ENCODE measurements around the gene ZBTB7A.

The ZBTB7A gene

DNA sequence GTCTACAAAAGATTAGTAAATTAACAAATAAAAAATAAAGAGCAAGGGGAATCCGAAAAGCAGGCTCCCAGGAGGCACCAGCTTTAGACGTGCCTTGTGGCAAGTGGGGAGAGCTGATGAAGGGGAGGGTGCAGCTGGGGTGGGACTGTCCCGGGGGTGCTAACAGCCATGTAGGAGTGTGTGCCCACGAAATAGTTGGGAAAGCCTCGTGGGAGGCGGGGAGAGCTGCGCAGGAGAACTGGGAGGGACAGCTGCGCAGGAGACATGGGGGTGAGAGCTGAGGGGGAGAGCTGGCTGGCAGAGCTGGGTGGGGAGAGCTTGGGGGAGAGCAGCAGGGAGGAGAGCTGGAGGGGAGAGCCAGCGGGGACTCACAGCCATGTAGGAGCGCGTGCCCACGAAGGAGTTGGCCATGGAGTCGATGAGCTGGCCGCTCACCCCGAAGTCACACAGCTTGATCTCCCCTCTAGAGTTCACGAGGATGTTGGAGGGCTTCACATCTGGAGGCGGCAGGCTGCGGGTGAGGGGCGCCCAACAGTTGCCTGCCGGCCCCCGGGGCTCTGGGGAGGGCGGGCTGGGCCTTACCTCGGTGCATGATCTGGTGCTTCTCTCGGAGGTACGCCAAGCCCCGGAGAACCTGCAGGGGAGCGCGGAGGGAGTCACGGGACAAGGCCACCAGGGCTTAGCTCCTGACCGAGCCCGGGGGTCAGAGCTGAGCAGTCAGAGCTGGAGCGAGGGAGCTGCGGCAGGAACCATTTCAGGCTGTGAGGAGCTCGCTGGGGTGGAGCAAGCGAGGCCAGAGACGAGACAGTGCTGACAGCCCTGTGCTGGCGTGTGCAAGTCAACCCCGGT is 34.2 kb upstream of the ZBTB7A start:
- Histone ChIP-seq H2BK5ac (ENCODE audit: low read length) (peak overlapping the region; percentile 53), H2AK5ac (ENCODE audit: low read depth, low read length) (no peak overlapping the region), H3K4ac (ENCODE audit: low read length) (no peak overlapping the region), H3K4me1 (ENCODE audit: control insufficient read depth in 2 of 2, insufficient read depth in 1 of 2, low read depth in 1 of 2, low read length in 2 of 2) (no peaks in the 10 kb centered on the region), H2AFZ (ENCODE audit: low read length) (no peak overlapping the region), H2BK12ac (ENCODE audit: low read length) (no peak overlapping the region), H3K9me3 (replicated peaks in 1 of 2; ENCODE audit: control insufficient read depth in 2 of 2, insufficient read depth in 1 of 2, low read depth in 1 of 2, low read length in 2 of 2) (peaks cover 0 to 5% of the 10 kb centered on the region in 2 donors), H3K14ac (ENCODE audit: low read length) (peak overlapping the region; percentile 31), H4K91ac (ENCODE audit: low read depth, low read length, poor library complexity) (no peak overlapping the region), H3K27me3 (ENCODE audit: control insufficient read depth in 3 of 3, insufficient read depth in 3 of 3, low read depth in 1 of 3, low read length in 3 of 3) (no peaks in the 10 kb centered on the region), H3K18ac (ENCODE audit: low read length) (no peak overlapping the region), H3K4me2 (ENCODE audit: insufficient read depth, low read length, poor library complexity, severe bottlenecking) (no peak overlapping the region), H3K9ac (ENCODE audit: low read depth, low read length, poor library complexity) (no peak overlapping the region), H3K79me1 (ENCODE audit: low read depth, low read length) (no peaks in the 10 kb centered on the region), H2BK15ac (ENCODE audit: low read length) (no peak overlapping the region), H3K4me3 (ENCODE audit: low read length in 2 of 2) (no peak overlapping the region), H4K8ac (ENCODE audit: low read depth, low read length) (no peak overlapping the region), H3K23ac (ENCODE audit: low read depth, low read length, poor library complexity) (no peak overlapping the region), H3K27ac (replicated peaks; ENCODE audit: low read length) (no peak overlapping the region), H2BK120ac (ENCODE audit: low read depth, low read length) (no peak overlapping the region), H3K36me3 (replicated peaks in 1 of 2; ENCODE audit: control insufficient read depth in 2 of 2, insufficient read depth in 2 of 2, low read length in 2 of 2) (peaks cover 47 to 93% of the 10 kb centered on the region in 2 donors)
- WGBS, 2 donors (ENCODE audit: extremely low coverage in 2 of 2, insufficient read length in 2 of 2, insufficient replicate concordance in 1 of 2), result no CpG with 5 or more reads among the region's 38 CpGs
- no peak for DNase-seq (ENCODE audit: low spot score)

DNA sequence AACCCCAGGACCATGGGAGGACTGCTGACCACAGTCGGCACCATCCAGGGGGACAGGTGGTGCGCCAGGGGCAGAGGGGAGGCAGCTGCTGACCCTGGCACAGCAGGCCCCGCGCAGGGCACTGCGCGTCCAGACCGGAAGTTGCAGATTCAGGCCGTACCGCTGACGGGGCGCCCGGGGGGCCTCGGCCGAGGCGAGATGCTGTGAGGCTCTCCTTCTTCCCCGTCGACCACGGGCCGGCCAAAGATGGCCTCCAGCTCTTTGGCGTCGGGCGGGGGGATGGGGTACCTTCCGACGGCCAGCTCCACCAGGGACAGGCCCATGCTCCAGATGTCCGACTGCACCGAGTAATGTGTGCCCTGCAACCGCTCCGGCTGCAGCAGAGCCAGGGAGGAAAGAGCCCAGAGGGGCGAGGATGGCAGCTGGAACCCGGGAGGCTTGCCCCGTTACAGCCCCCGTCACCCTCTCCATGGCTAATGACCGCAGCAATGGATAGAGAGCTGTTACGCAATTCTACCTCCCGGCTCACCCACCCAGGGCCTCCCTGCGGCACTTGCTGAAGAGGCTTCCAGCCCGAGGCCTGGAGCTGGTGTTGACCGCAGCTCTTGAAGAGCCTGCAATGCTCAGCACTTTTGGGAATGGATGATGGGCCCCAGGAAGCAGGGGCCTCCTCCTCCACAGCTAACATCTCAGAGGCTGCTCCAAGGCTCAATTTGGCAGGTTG is 32.5 kb upstream of the ZBTB7A start:
- Histone ChIP-seq H3K14ac (ENCODE audit: low read length) (no peak overlapping the region), H4K91ac (ENCODE audit: low read depth, low read length, poor library complexity) (no peak overlapping the region), H3K4me1 (ENCODE audit: control insufficient read depth in 2 of 2, insufficient read depth in 1 of 2, low read depth in 1 of 2, low read length in 2 of 2) (no peaks in the 10 kb centered on the region), H4K8ac (ENCODE audit: low read depth, low read length) (no peak overlapping the region), H2BK15ac (ENCODE audit: low read length) (no peak overlapping the region), H3K79me1 (ENCODE audit: low read depth, low read length) (peaks cover 4% of the 10 kb centered on the region), H3K4me2 (ENCODE audit: insufficient read depth, low read length, poor library complexity, severe bottlenecking) (no peak overlapping the region), H3K4ac (ENCODE audit: low read length) (no peak overlapping the region), H2BK5ac (ENCODE audit: low read length) (no peak overlapping the region), H3K23ac (ENCODE audit: low read depth, low read length, poor library complexity) (no peak overlapping the region), H2AFZ (ENCODE audit: low read length) (no peak overlapping the region), H3K4me3 (ENCODE audit: low read length in 2 of 2) (no peak overlapping the region), H3K27ac (replicated peaks; ENCODE audit: low read length) (no peak overlapping the region), H3K9me3 (replicated peaks in 1 of 2; ENCODE audit: control insufficient read depth in 2 of 2, insufficient read depth in 1 of 2, low read depth in 1 of 2, low read length in 2 of 2) (peaks cover 4 to 11% of the 10 kb centered on the region in 2 donors), H3K9ac (ENCODE audit: low read depth, low read length, poor library complexity) (no peak overlapping the region), H3K36me3 (replicated peaks in 1 of 2; ENCODE audit: control insufficient read depth in 2 of 2, insufficient read depth in 2 of 2, low read length in 2 of 2) (peaks cover 50 to 96% of the 10 kb centered on the region in 2 donors), H2AK5ac (ENCODE audit: low read depth, low read length) (no peak overlapping the region), H2BK120ac (ENCODE audit: low read depth, low read length) (no peak overlapping the region), H3K18ac (ENCODE audit: low read length) (no peak overlapping the region), H3K27me3 (ENCODE audit: control insufficient read depth in 3 of 3, insufficient read depth in 3 of 3, low read depth in 1 of 3, low read length in 3 of 3) (no peaks in the 10 kb centered on the region), H2BK12ac (ENCODE audit: low read length) (no peak overlapping the region)
- no peak for DNase-seq (ENCODE audit: low spot score)
- WGBS, 2 donors (ENCODE audit: extremely low coverage in 2 of 2, insufficient read length in 2 of 2, insufficient replicate concordance in 1 of 2), result no CpG with 5 or more reads among the region's 38 CpGs

DNA sequence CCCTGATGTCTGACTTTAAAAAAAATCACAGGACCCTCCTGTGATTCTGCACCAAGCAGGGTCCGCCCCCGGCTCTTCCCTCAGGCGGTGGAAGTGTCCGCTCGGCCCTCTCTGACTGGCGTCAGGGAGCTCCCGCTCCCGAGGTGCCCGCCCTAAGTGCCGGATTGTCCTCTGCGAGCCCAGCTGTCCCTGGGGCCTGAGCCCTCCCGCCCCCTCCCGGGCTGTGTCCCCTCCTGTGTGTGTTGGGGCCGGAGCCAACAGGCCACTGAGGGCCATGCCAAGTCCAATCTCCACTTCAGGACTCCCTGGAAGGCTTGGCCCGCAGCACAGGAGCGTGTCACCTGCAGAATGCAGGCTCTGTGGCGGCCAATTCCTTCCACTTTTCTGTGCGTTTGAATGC is 31.8 kb upstream of the ZBTB7A start:
- Histone ChIP-seq H3K79me1 (ENCODE audit: low read depth, low read length) (peaks cover 4% of the 10 kb centered on the region), H3K9me3 (replicated peaks in 1 of 2; ENCODE audit: control insufficient read depth in 2 of 2, insufficient read depth in 1 of 2, low read depth in 1 of 2, low read length in 2 of 2) (peaks cover 4 to 11% of the 10 kb centered on the region in 2 donors), H4K91ac (ENCODE audit: low read depth, low read length, poor library complexity) (no peak overlapping the region), H3K27me3 (ENCODE audit: control insufficient read depth in 3 of 3, insufficient read depth in 3 of 3, low read depth in 1 of 3, low read length in 3 of 3) (no peaks in the 10 kb centered on the region), H3K4me1 (ENCODE audit: control insufficient read depth in 2 of 2, insufficient read depth in 1 of 2, low read depth in 1 of 2, low read length in 2 of 2) (no peaks in the 10 kb centered on the region), H3K36me3 (replicated peaks in 1 of 2; ENCODE audit: control insufficient read depth in 2 of 2, insufficient read depth in 2 of 2, low read length in 2 of 2) (peaks cover 50 to 99% of the 10 kb centered on the region in 2 donors), H2BK5ac (ENCODE audit: low read length) (no peak overlapping the region), H2BK12ac (ENCODE audit: low read length) (no peak overlapping the region), H3K14ac (ENCODE audit: low read length) (no peak overlapping the region), H2BK120ac (ENCODE audit: low read depth, low read length) (no peak overlapping the region), H3K23ac (ENCODE audit: low read depth, low read length, poor library complexity) (no peak overlapping the region), H3K4ac (ENCODE audit: low read length) (no peak overlapping the region), H3K4me3 (ENCODE audit: low read length in 2 of 2) (no peak overlapping the region), H3K4me2 (ENCODE audit: insufficient read depth, low read length, poor library complexity, severe bottlenecking) (no peak overlapping the region), H4K8ac (ENCODE audit: low read depth, low read length) (no peak overlapping the region), H3K9ac (ENCODE audit: low read depth, low read length, poor library complexity) (no peak overlapping the region), H2BK15ac (ENCODE audit: low read length) (no peak overlapping the region), H3K27ac (replicated peaks; ENCODE audit: low read length) (no peak overlapping the region), H2AFZ (ENCODE audit: low read length) (no peak overlapping the region), H2AK5ac (ENCODE audit: low read depth, low read length) (no peak overlapping the region), H3K18ac (ENCODE audit: low read length) (no peak overlapping the region)
- DNase-seq (ENCODE audit: low spot score), result no peak
- WGBS, 2 donors (ENCODE audit: extremely low coverage in 2 of 2, insufficient read length in 2 of 2, insufficient replicate concordance in 1 of 2), result no CpG with 5 or more reads among the region's 18 CpGs

DNA sequence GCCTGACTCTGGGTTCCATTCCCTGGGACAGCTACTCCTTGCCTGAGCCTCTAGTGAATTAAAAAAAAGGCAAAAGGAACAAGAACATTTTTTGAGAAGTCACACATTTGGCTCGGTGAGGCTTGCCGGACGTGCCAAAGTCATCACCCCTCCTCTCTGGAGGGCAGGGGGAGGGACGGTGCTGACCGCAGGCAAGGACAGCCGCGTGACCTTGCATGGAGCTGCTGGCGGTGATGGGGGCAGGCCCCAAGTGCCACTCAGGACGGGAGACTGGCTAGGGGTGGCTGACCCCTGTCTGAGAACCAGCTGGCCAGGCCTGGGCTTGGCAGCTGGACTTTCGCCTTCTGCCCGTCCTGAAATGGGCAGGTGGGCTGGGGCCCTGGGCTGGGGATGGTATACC is 30.8 kb upstream of the ZBTB7A start:
- peaks cover 4% of the 10 kb centered on the region for H3K79me1 ChIP-seq (ENCODE audit: low read depth, low read length)
- no peak overlapping the region for H2BK5ac ChIP-seq (ENCODE audit: low read length)
- no peak overlapping the region for H3K27ac ChIP-seq (replicated peaks; ENCODE audit: low read length)
- no peak overlapping the region for H2AK5ac ChIP-seq (ENCODE audit: low read depth, low read length)
- peak overlapping the region; percentile 28 for H3K18ac ChIP-seq (ENCODE audit: low read length)
- no peak overlapping the region for H2BK15ac ChIP-seq (ENCODE audit: low read length)
- peak overlapping the region; percentile 82 for H3K14ac ChIP-seq (ENCODE audit: low read length)
- H3K4me1 ChIP-seq (ENCODE audit: control insufficient read depth in 2 of 2, insufficient read depth in 1 of 2, low read depth in 1 of 2, low read length in 2 of 2), result no peaks in the 10 kb centered on the region
- H3K9me3 ChIP-seq (replicated peaks in 1 of 2; ENCODE audit: control insufficient read depth in 2 of 2, insufficient read depth in 1 of 2, low read depth in 1 of 2, low read length in 2 of 2), result peaks cover 4 to 11% of the 10 kb centered on the region in 2 donors
- no CpG with 5 or more reads among the region's 11 CpGs for WGBS, 2 donors (ENCODE audit: extremely low coverage in 2 of 2, insufficient read length in 2 of 2, insufficient replicate concordance in 1 of 2)
- no peak overlapping the region for H2BK120ac ChIP-seq (ENCODE audit: low read depth, low read length)
- no peak overlapping the region for H3K4me3 ChIP-seq (ENCODE audit: low read length in 2 of 2)
- no peak overlapping the region for H2AFZ ChIP-seq (ENCODE audit: low read length)
- H3K36me3 ChIP-seq (replicated peaks in 1 of 2; ENCODE audit: control insufficient read depth in 2 of 2, insufficient read depth in 2 of 2, low read length in 2 of 2), result peaks cover 48 to 94% of the 10 kb centered on the region in 2 donors
- H4K8ac ChIP-seq (ENCODE audit: low read depth, low read length), result peak overlapping the region; percentile 43
- H3K4me2 ChIP-seq (ENCODE audit: insufficient read depth, low read length, poor library complexity, severe bottlenecking), result no peak overlapping the region
- H4K91ac ChIP-seq (ENCODE audit: low read depth, low read length, poor library complexity), result no peak overlapping the region
- H3K27me3 ChIP-seq (ENCODE audit: control insufficient read depth in 3 of 3, insufficient read depth in 3 of 3, low read depth in 1 of 3, low read length in 3 of 3), result no peaks in the 10 kb centered on the region
- H2BK12ac ChIP-seq (ENCODE audit: low read length), result no peak overlapping the region
- DNase-seq (ENCODE audit: low spot score), result no peak
- H3K23ac ChIP-seq (ENCODE audit: low read depth, low read length, poor library complexity), result peak overlapping the region; percentile 73
- H3K4ac ChIP-seq (ENCODE audit: low read length), result peak overlapping the region; percentile 37
- H3K9ac ChIP-seq (ENCODE audit: low read depth, low read length, poor library complexity), result no peak overlapping the region
